Sigmoid colon (tissue), 7 donors: ENCODE results near the gene PPFIA2. TPM values are rescaled to one million over a fixed set of nuclear protein-coding genes. Genes with fewer than 3 reads are reported as not detected.

Experiments used
- DNase-seq: peaks from one replicate; pipeline ENCODE4 v3.0.0-alpha.2; 2019
- H3K27ac ChIP-seq, 4 donors: fragments of 200-600 bp; sonication (generic); one replicate each; pipeline ENCODE4 v1.5.1; 2016 to 2019; ENCODE audit warnings: mild to moderate bottlenecking in 1 of 4
- H3K27me3 ChIP-seq, 3 donors: fragments of 200-600 bp; sonication (generic); one replicate each; pipeline ENCODE4 v1.5.1; 2019; ENCODE audit warnings: mild to moderate bottlenecking in 1 of 3
- H3K36me3 ChIP-seq, 4 donors: fragments of 200-600 bp; sonication (generic); one replicate each; pipeline ENCODE4 v1.5.1; 2016 to 2019
- H3K4me1 ChIP-seq, 4 donors: fragments of 200-600 bp; sonication (generic); one replicate each; pipeline ENCODE4 v1.5.1; 2017 to 2019
- H3K4me3 ChIP-seq, 4 donors: fragments of 200-600 bp; sonication (generic); one replicate each; pipeline ENCODE4 v1.5.1; 2017 to 2019; ENCODE audit warnings: mild to moderate bottlenecking in 2 of 4, moderate library complexity in 1 of 4
- H3K9me3 ChIP-seq, 4 donors: fragments of 200-600 bp in 3 of 4; sonication (generic) in 3 of 4; one replicate each; pipeline versions ENCODE4 v1.5.1 to v1.6.1; 2013 to 2019
- EP300 ChIP-seq, 4 donors: sonication (generic); formaldehyde crosslinking; IDR thresholded peaks; one replicate each; pipeline ENCODE4 v1.6.1; 2017; ENCODE audit warnings: antibody characterized with exemption in 4 of 4
- POLR2A ChIP-seq, 2 donors: fragments of 450-650 bp; IDR thresholded peaks; one replicate each; pipeline ENCODE4 v1.6.1; 2016; ENCODE audit warnings: antibody characterized with exemption in 2 of 2, mild to moderate bottlenecking in 2 of 2, moderate library complexity in 2 of 2
- POLR2AphosphoS5 ChIP-seq, 4 donors: sonication (generic); formaldehyde crosslinking; IDR thresholded peaks; one replicate each; pipeline ENCODE4 v1.6.1; 2017; ENCODE audit warnings: antibody characterized with exemption in 4 of 4
- WGBS, 2 donors: extraction: QIAGEN DNeasy Blood & Tissue Kit; methylation state at CpG; one replicate each; pipeline ENCODE4 v1.1.7; 2013; 5-methylcytosine and 5-hydroxymethylcytosine counted together
- intact Hi-C: fragments of 100-400 bp; cut with DNase I; formaldehyde crosslinking; loops from one replicate; pipeline ENCODE4 v1.15.1; 2023
- polyA plus RNA-seq, 3 donors: library from polyadenylated mRNA; stranded (reverse); fragments of 200-250 nt; gene quantifications; one replicate each; pipeline ENCODE4 v1.2.3, GENCODE V29; 2013
- total RNA-seq, 4 donors: library from RNA; depleted of rRNA; stranded (reverse); fragments of >200 nt; gene quantifications; one replicate each; pipeline ENCODE4 v1.1.0, GENCODE V29; 2016
- TF ChIP-seq, protein P1 (sequence below), 4 experiments: fragments of 450-650 bp in 3 of 4; fragments of 200-600 bp in 1 of 4; IDR thresholded peaks; one replicate each; pipeline ENCODE4 v1.5.1; 2016 to 2019; ENCODE audit warnings: antibody characterized with exemption in 4 of 4, mild to moderate bottlenecking in 3 of 4, moderate library complexity in 2 of 4
- donor health status: healthy with polysubstance abuse.
- donor health status: Bipolar disorder and iron deficiency.
- donor health status: healthy.

The PPFIA2 gene
- total and polyA plus RNA-seq, 7 donors, result 0.44 to 4.4 (median 2.5) TPM; not detected in 2

DNA sequence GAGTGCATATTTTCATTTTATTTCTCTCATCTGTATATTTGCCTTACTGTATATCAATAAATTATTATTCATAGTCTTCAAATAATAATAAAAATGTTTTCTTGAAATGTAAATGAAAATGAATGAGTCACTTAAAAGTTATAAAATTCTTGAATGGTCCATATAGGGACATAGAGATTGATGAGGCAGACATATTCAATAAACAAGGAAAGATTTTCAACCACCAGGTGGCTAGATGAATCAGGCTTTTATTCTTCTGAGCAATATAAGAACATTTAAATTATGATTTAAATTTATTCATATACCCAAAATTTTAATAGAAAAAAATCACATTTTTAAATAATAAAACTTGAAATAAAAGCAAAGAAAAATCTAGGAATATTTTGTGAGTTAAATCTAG lies 431.7 kb downstream of the PPFIA2 start:
- intact Hi-C loops, result no loop called here
- no peaks in the 10 kb centered on the region for H3K4me1 ChIP-seq
- TF ChIP-seq POLR2A (IDR thresholded peaks at IDR 0.05) (no peak), EP300 (IDR thresholded peaks at IDR 0.05) (no peak), POLR2AphosphoS5 (IDR thresholded peaks at IDR 0.05) (no peak)
- TF ChIP-seq, protein P1, sequence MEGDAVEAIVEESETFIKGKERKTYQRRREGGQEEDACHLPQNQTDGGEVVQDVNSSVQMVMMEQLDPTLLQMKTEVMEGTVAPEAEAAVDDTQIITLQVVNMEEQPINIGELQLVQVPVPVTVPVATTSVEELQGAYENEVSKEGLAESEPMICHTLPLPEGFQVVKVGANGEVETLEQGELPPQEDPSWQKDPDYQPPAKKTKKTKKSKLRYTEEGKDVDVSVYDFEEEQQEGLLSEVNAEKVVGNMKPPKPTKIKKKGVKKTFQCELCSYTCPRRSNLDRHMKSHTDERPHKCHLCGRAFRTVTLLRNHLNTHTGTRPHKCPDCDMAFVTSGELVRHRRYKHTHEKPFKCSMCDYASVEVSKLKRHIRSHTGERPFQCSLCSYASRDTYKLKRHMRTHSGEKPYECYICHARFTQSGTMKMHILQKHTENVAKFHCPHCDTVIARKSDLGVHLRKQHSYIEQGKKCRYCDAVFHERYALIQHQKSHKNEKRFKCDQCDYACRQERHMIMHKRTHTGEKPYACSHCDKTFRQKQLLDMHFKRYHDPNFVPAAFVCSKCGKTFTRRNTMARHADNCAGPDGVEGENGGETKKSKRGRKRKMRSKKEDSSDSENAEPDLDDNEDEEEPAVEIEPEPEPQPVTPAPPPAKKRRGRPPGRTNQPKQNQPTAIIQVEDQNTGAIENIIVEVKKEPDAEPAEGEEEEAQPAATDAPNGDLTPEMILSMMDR (IDR thresholded peaks at IDR 0.05), result no peak
- H3K36me3 ChIP-seq, result no peaks in the 10 kb centered on the region
- H3K4me3 ChIP-seq, result no peak overlapping the region
- H3K27ac ChIP-seq, result no peak overlapping the region
- H3K27me3 ChIP-seq, result no peaks in the 10 kb centered on the region
- no peak for DNase-seq
- no peaks in the 10 kb centered on the region for H3K9me3 ChIP-seq

GRCh38 chr12:81325086-81325485 lies 434.1 kb downstream of the PPFIA2 start:
- intact Hi-C loops, result no loop called here
- no peak overlapping the region for H3K27ac ChIP-seq
- H3K9me3 ChIP-seq, result no peaks in the 10 kb centered on the region
- DNase-seq, result no peak
- no peak overlapping the region for H3K4me3 ChIP-seq
- no peaks in the 10 kb centered on the region for H3K36me3 ChIP-seq
- H3K27me3 ChIP-seq, result no peaks in the 10 kb centered on the region
- no peaks in the 10 kb centered on the region for H3K4me1 ChIP-seq
- TF ChIP-seq, protein P1 (IDR thresholded peaks at IDR 0.05), result no peak
- no peak for TF ChIP-seq POLR2A (IDR thresholded peaks at IDR 0.05)
- no peak for TF ChIP-seq POLR2AphosphoS5 (IDR thresholded peaks at IDR 0.05)
- TF ChIP-seq EP300 (IDR thresholded peaks at IDR 0.05), result no peak

DNA sequence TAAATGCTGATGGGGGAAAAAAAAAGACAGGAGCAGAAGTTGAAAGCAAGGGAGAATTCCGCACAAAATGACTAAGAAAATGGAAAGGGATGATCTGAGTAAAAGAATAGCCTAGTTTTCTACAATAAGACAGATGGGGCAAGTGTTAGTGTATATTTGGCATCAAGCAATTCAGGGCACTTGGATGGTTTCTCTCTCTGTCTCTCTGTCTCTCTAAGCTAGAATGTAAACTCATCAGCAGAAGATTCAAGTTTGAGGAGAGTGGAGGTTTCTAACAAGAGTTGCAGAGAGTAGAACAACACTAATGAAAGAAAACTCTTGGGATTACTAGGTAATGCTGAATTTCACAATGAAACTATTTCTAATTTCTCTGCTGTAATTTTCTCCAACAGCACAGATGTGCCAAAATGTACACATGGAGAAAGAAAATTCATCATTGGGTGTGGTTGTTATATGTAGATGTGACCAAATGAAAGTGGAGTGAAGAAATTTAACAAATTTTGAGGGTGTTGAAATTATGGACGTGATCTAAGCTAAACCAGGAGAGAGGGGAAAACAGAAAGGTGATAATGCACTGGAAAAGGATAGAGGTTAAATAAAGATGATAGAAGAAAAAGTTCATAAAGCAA lies 444.1 kb downstream of the PPFIA2 start:
- intact Hi-C loops, result no loop called here
- no peaks in the 10 kb centered on the region for H3K36me3 ChIP-seq
- H3K27me3 ChIP-seq, result no peaks in the 10 kb centered on the region
- no peak overlapping the region for H3K27ac ChIP-seq
- H3K9me3 ChIP-seq, result no peaks in the 10 kb centered on the region
- no peaks in the 10 kb centered on the region for H3K4me1 ChIP-seq
- TF ChIP-seq, protein P1 (IDR thresholded peaks at IDR 0.05), result no peak
- TF ChIP-seq POLR2A (IDR thresholded peaks at IDR 0.05), result no peak
- no peak for TF ChIP-seq EP300 (IDR thresholded peaks at IDR 0.05)
- TF ChIP-seq POLR2AphosphoS5 (IDR thresholded peaks at IDR 0.05), result no peak
- WGBS, 2 donors, result 65 to 77% methylated on average over 2 of the region's 2 CpGs
- DNase-seq, result no peak
- no peak overlapping the region for H3K4me3 ChIP-seq

DNA sequence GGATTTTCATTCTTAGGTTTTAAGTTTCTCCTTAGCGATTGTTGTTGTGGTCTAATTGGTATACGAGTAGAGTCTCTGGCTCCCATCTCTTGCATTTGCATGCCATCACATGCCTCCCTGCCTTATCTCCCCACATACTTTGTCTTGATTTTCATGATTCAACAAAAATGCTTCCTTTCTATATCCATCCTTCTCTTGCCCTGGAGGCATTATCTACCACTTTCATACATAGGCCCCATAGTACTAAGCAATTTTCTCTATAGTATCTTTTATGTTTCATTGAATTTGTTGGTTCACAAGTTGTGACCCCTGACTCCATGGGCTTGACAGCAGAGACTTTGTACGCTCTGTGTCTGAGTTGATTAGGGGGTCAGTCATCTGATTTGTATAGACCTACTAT lies 455.2 kb downstream of the PPFIA2 start:
- 88 to 92% methylated on average over 3 of the region's 3 CpGs for WGBS, 2 donors
- Histone ChIP-seq H3K36me3 (no peaks in the 10 kb centered on the region), H3K9me3 (no peaks in the 10 kb centered on the region), H3K4me3 (no peak overlapping the region), H3K27ac (no peak overlapping the region), H3K27me3 (no peaks in the 10 kb centered on the region), H3K4me1 (no peaks in the 10 kb centered on the region)
- DNase-seq, result no peak
- TF ChIP-seq POLR2AphosphoS5 (IDR thresholded peaks at IDR 0.05) (no peak), EP300 (IDR thresholded peaks at IDR 0.05) (no peak), POLR2A (IDR thresholded peaks at IDR 0.05) (no peak)
- TF ChIP-seq, protein P1 (IDR thresholded peaks at IDR 0.05), result no peak
- intact Hi-C loops, result no loop called here

- no peaks in the 10 kb centered on the region for H3K27me3 ChIP-seq
- no peaks in the 10 kb centered on the region for H3K9me3 ChIP-seq
- H3K27ac ChIP-seq, result no peak overlapping the region
- 38 to 61% methylated on average over 2 of the region's 2 CpGs for WGBS, 2 donors
- no peak for DNase-seq
- intact Hi-C loops, result no loop called here
- no peaks in the 10 kb centered on the region for H3K4me1 ChIP-seq
- TF ChIP-seq POLR2A (IDR thresholded peaks at IDR 0.05), result no peak
- no peak for TF ChIP-seq POLR2AphosphoS5 (IDR thresholded peaks at IDR 0.05)
- H3K36me3 ChIP-seq, result no peaks in the 10 kb centered on the region
- H3K4me3 ChIP-seq, result no peak overlapping the region
Measured at GRCh38 chr12:81300454-81300853, 458.7 kb downstream of the PPFIA2 start.
